ENCODE data around the gene SAE1. TPM values are rescaled to one million over a fixed set of nuclear protein-coding genes. Genes with fewer than 3 reads are reported as not detected.

The SAE1 gene
- total RNA-seq, 1 donor from 2014 or later: 305 TPM

GRCh38 chr19:47210689-47211316 lies 80.2 kb downstream of the SAE1 start:
- H3K4me2 ChIP-seq: no peak overlapping the region
- H3K9me3 ChIP-seq (ENCODE audit: low read depth): no peaks in the 10 kb centered on the region
- H3K36me3 Mint-ChIP-seq: peaks cover 22% of the 10 kb centered on the region
- peaks cover 13% of the 10 kb centered on the region for H4K20me1 ChIP-seq (ENCODE audit: low read depth)
- no peak overlapping the region for H3K9ac ChIP-seq
- H3K27me3 ChIP-seq: no peaks in the 10 kb centered on the region
- H3K4me3 Mint-ChIP-seq: no peak overlapping the region
- no peak overlapping the region for H3K4me3 ChIP-seq
- no peaks in the 10 kb centered on the region for H3K9me3 Mint-ChIP-seq
- H3F3A ChIP-seq (ENCODE audit: low read depth): peaks cover 54% of the 10 kb centered on the region
- H3K27ac Mint-ChIP-seq: peak overlapping the region; percentile 64
- no peak overlapping the region for H2AFZ ChIP-seq (replicated peaks)
- H3K4me1 Mint-ChIP-seq: peaks cover 18% of the 10 kb centered on the region
- H3K27me3 Mint-ChIP-seq (ENCODE audit: insufficient read depth, low read depth): peaks cover 5% of the 10 kb centered on the region
- H3K36me3 ChIP-seq: no peaks in the 10 kb centered on the region
- no peaks in the 10 kb centered on the region for H3K79me2 ChIP-seq (ENCODE audit: low read depth)
- H3K4me1 ChIP-seq: peaks cover 14% of the 10 kb centered on the region
- H3K27ac ChIP-seq: no peak overlapping the region
- peak; percentile 82 for TF ChIP-seq CTCF (IDR thresholded peaks at IDR 0.05)
- no peak for TF ChIP-seq EZH2 (IDR thresholded peaks at IDR 0.05)
- peak; percentile 75 for DNase-seq (ENCODE audit: low spot score)

GRCh38 chr19:47215581-47215980 lies 84.9 kb downstream of the SAE1 start:
- H3K27me3 Mint-ChIP-seq (ENCODE audit: insufficient read depth, low read depth): no peaks in the 10 kb centered on the region
- H3K4me2 ChIP-seq: no peak overlapping the region
- peak overlapping the region; percentile 22 for H3K27ac Mint-ChIP-seq
- DNase-seq (ENCODE audit: low spot score): no peak
- H2AFZ ChIP-seq (replicated peaks): no peak overlapping the region
- H3K9me3 ChIP-seq (ENCODE audit: low read depth): no peaks in the 10 kb centered on the region
- peaks cover 9% of the 10 kb centered on the region for H3F3A ChIP-seq (ENCODE audit: low read depth)
- no peaks in the 10 kb centered on the region for H3K36me3 ChIP-seq
- H3K9ac ChIP-seq: no peak overlapping the region
- H3K79me2 ChIP-seq (ENCODE audit: low read depth): no peaks in the 10 kb centered on the region
- H3K36me3 Mint-ChIP-seq: peaks cover 6% of the 10 kb centered on the region
- H3K27me3 ChIP-seq: no peaks in the 10 kb centered on the region
- H3K4me3 Mint-ChIP-seq: no peak overlapping the region
- TF ChIP-seq EZH2phosphoT487 (IDR thresholded peaks at IDR 0.05) (no peak), CTCF (IDR thresholded peaks at IDR 0.05) (no peak), EZH2 (IDR thresholded peaks at IDR 0.05) (no peak)
- peaks cover under 1% of the 10 kb centered on the region for H3K4me1 ChIP-seq
- H3K9me3 Mint-ChIP-seq: no peaks in the 10 kb centered on the region
- H3K4me1 Mint-ChIP-seq: peaks cover 4% of the 10 kb centered on the region
- H3K27ac ChIP-seq: no peak overlapping the region
- no peak overlapping the region for H3K4me3 ChIP-seq
- H4K20me1 ChIP-seq (ENCODE audit: low read depth): no peaks in the 10 kb centered on the region

GRCh38 chr19:47221080-47221841 lies 90.6 kb downstream of the SAE1 start:
- H3K36me3 ChIP-seq: no peaks in the 10 kb centered on the region
- no peak overlapping the region for H3K4me3 ChIP-seq
- H3K4me1 Mint-ChIP-seq: peaks cover 17% of the 10 kb centered on the region
- no peak overlapping the region for H3K9ac ChIP-seq
- peaks cover 11% of the 10 kb centered on the region for H3F3A ChIP-seq (ENCODE audit: low read depth)
- H3K4me1 ChIP-seq: peaks cover 7% of the 10 kb centered on the region
- no peaks in the 10 kb centered on the region for H4K20me1 ChIP-seq (ENCODE audit: low read depth)
- H3K9me3 ChIP-seq (ENCODE audit: low read depth): no peaks in the 10 kb centered on the region
- no peaks in the 10 kb centered on the region for H3K36me3 Mint-ChIP-seq
- H3K79me2 ChIP-seq (ENCODE audit: low read depth): peaks cover 22% of the 10 kb centered on the region
- peaks cover 2% of the 10 kb centered on the region for H3K9me3 Mint-ChIP-seq
- H3K27ac ChIP-seq: no peak overlapping the region
- H2AFZ ChIP-seq (replicated peaks): no peak overlapping the region
- no peak for DNase-seq (ENCODE audit: low spot score)
- H3K27me3 Mint-ChIP-seq (ENCODE audit: insufficient read depth, low read depth): peaks cover 3% of the 10 kb centered on the region
- no peaks in the 10 kb centered on the region for H3K27me3 ChIP-seq
- no peak overlapping the region for H3K4me2 ChIP-seq
- H3K27ac Mint-ChIP-seq: no peak overlapping the region
- TF ChIP-seq EZH2 (IDR thresholded peaks at IDR 0.05) (no peak), EZH2phosphoT487 (IDR thresholded peaks at IDR 0.05) (no peak), CTCF (IDR thresholded peaks at IDR 0.05) (no peak)
- no peak overlapping the region for H3K4me3 Mint-ChIP-seq
